Chondrocyte (in vitro differentiated cells): ENCODE data around the gene NPBWR2. TPM values are rescaled to one million over a fixed set of nuclear protein-coding genes. Genes with fewer than 3 reads are reported as not detected.
A peak's percentile ranks its signal among the peaks of the same experiment; 100 is the strongest.

ENCODE experiments used
- DNase-seq: peaks from one replicate; pipeline ENCODE4 v3.0.0; 2021; ENCODE audit warnings: mixed read lengths, low spot score
- H3K27ac Mint-ChIP-seq: one replicate; pipeline ENCODE4 v1.8.0; 2021; ENCODE audit warnings: mild to moderate bottlenecking, moderate library complexity, mixed read lengths; ENCODE audit not compliant: unreplicated experiment
- H3K27me3 Mint-ChIP-seq: 2 replicates; pipeline ENCODE4 v1.8.0; 2021; ENCODE audit warnings: low read depth, mixed read lengths
- H3K36me3 Mint-ChIP-seq: 2 replicates; pipeline ENCODE4 v1.8.0; 2021; ENCODE audit warnings: low read depth, mixed read lengths
- H3K4me1 Mint-ChIP-seq: 2 replicates; pipeline ENCODE4 v1.8.0; 2021; ENCODE audit warnings: low read depth, mild to moderate bottlenecking, mixed read lengths
- H3K4me3 Mint-ChIP-seq: one replicate; pipeline ENCODE4 v1.8.0; 2021; ENCODE audit warnings: mild to moderate bottlenecking, moderate library complexity, mixed read lengths; ENCODE audit not compliant: unreplicated experiment
- H3K9me3 Mint-ChIP-seq: 2 replicates; pipeline ENCODE4 v1.8.0; 2021; ENCODE audit warnings: low read depth, mixed read lengths
- total RNA-seq: library from RNA; stranded (reverse); gene quantifications from 3 replicates; pipeline ENCODE4 v1.2.1, GENCODE V29; 2021
- TF ChIP-seq, protein P1 (sequence below): fragments of 200-600 bp; sonication (generic); IDR thresholded peaks from 2 replicates; pipeline ENCODE4 v1.5.0; 2021; ENCODE audit warnings: antibody characterized with exemption, mild to moderate bottlenecking, moderate library complexity

Gene NPBWR2
- total RNA-seq, 1 donor from 2014 or later, result not detected

- H3K36me3 Mint-ChIP-seq, result no peaks in the 10 kb centered on the region
- no peaks in the 10 kb centered on the region for H3K27me3 Mint-ChIP-seq
- H3K4me1 Mint-ChIP-seq, result peaks cover 28% of the 10 kb centered on the region
- H3K9me3 Mint-ChIP-seq, result no peaks in the 10 kb centered on the region
- H3K27ac Mint-ChIP-seq, result no peak overlapping the region
- peak overlapping the region; percentile 79 for H3K4me3 Mint-ChIP-seq
- TF ChIP-seq, protein P1, sequence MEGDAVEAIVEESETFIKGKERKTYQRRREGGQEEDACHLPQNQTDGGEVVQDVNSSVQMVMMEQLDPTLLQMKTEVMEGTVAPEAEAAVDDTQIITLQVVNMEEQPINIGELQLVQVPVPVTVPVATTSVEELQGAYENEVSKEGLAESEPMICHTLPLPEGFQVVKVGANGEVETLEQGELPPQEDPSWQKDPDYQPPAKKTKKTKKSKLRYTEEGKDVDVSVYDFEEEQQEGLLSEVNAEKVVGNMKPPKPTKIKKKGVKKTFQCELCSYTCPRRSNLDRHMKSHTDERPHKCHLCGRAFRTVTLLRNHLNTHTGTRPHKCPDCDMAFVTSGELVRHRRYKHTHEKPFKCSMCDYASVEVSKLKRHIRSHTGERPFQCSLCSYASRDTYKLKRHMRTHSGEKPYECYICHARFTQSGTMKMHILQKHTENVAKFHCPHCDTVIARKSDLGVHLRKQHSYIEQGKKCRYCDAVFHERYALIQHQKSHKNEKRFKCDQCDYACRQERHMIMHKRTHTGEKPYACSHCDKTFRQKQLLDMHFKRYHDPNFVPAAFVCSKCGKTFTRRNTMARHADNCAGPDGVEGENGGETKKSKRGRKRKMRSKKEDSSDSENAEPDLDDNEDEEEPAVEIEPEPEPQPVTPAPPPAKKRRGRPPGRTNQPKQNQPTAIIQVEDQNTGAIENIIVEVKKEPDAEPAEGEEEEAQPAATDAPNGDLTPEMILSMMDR, result no peak
- no peak for DNase-seq
Measured at GRCh38 chr20:64078934-64079272, 28.5 kb downstream of the NPBWR2 start.

GRCh38 chr20:64077876-64078551, 29.4 kb downstream of the NPBWR2 start:
- no peaks in the 10 kb centered on the region for H3K36me3 Mint-ChIP-seq
- H3K4me3 Mint-ChIP-seq, result no peak overlapping the region
- H3K27ac Mint-ChIP-seq, result no peak overlapping the region
- H3K27me3 Mint-ChIP-seq, result no peaks in the 10 kb centered on the region
- no peaks in the 10 kb centered on the region for H3K9me3 Mint-ChIP-seq
- DNase-seq, result no peak
- TF ChIP-seq, protein P1, result no peak
- peaks cover 25% of the 10 kb centered on the region for H3K4me1 Mint-ChIP-seq

DNA sequence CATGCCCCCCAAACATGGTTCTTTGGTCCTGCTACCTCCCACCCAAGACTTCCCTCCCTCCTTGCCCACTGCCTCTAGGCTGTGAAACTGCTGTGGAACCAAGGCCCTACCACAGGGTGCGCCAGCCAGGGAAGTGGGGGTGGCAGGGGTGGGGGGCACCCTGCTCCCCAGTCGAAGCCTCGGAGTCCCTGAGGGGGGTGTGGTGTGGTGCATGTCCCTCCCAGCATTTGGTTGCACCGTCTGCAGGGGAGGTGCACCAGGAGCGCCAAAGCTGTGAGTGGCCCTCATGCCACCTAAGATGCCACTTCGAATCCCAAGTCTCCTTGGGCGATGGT, 29.9 kb downstream of the NPBWR2 start:
- DNase-seq, result no peak
- TF ChIP-seq, protein P1, result no peak
- H3K4me1 Mint-ChIP-seq, result peaks cover 24% of the 10 kb centered on the region
- no peaks in the 10 kb centered on the region for H3K9me3 Mint-ChIP-seq
- no peaks in the 10 kb centered on the region for H3K27me3 Mint-ChIP-seq
- H3K27ac Mint-ChIP-seq, result no peak overlapping the region
- H3K4me3 Mint-ChIP-seq, result no peak overlapping the region
- no peaks in the 10 kb centered on the region for H3K36me3 Mint-ChIP-seq

- Mint-ChIP-seq H3K4me3 (no peak overlapping the region), H3K4me1 (peaks cover 22% of the 10 kb centered on the region), H3K9me3 (no peaks in the 10 kb centered on the region), H3K27me3 (no peaks in the 10 kb centered on the region), H3K36me3 (no peaks in the 10 kb centered on the region), H3K27ac (no peak overlapping the region)
- TF ChIP-seq, protein P1, result no peak
- no peak for DNase-seq
Measured at GRCh38 chr20:64077094-64077493, 30.3 kb downstream of the NPBWR2 start.

- DNase-seq, result no peak
- H3K9me3 Mint-ChIP-seq, result no peaks in the 10 kb centered on the region
- TF ChIP-seq, protein P1, result no peak
- H3K4me3 Mint-ChIP-seq, result no peak overlapping the region
- H3K27me3 Mint-ChIP-seq, result no peaks in the 10 kb centered on the region
- H3K36me3 Mint-ChIP-seq, result no peaks in the 10 kb centered on the region
- no peak overlapping the region for H3K27ac Mint-ChIP-seq
- peaks cover 17% of the 10 kb centered on the region for H3K4me1 Mint-ChIP-seq
Measured at GRCh38 chr20:64076061-64076997, 31.0 kb downstream of the NPBWR2 start.
